Measurements from ENCODE around the gene CDK3. TPM values are rescaled to one million over a fixed set of nuclear protein-coding genes. Genes with fewer than 3 reads are reported as not detected.

CDK3 gene
- total and polyA plus RNA-seq, 12 donors, result 0.52 to 11.3 (median 1.5) TPM

GRCh38 chr17:76053246-76054111 lies 52.8 kb downstream of the CDK3 start:
- Histone ChIP-seq H3K27me3 (no peaks in the 10 kb centered on the region), H3K4me1 (peaks cover 0 to 3% (median 0%) of the 10 kb centered on the region in 9 donors), H3K27ac (no peak overlapping the region), H3K36me3 (peaks cover 0 to 100% (median 73%) of the 10 kb centered on the region in 9 donors), H3K9me3 (no peaks in the 10 kb centered on the region), H3K4me3 (no peak overlapping the region)
- intact Hi-C loops (cut with DNase I), result loop anchor here in 1 of 10 donors (2.0 kb wide), 1 partner anchor 41 kb away; no protein-coding TSS in a partner anchor
- ATAC-seq, result no peak
- no peak for DNase-seq
- no peak for TF ChIP-seq CTCF (IDR thresholded peaks at IDR 0.05)
- 77 to 85% methylated on average over 17 of the region's 17 CpGs for WGBS, 2 donors

DNA sequence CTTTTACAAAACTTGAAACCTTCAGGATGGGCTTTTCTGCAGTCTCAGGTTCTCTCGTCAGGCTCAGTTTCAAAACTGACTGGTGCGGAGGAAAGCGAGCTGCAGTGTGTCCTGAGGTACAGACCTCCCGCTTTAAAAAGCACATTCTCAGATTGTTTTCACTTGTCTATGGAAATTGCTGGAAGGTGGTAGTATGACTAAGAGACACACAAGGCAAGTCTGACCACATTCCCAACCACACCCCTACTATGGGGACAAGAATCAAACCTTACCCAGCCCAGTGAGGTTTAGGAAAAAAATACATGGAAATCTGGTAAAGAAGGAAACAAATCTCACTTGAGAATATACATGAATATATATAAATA lies 53.4 kb downstream of the CDK3 start:
- Histone ChIP-seq H3K4me3 (no peak overlapping the region), H3K4me1 (peaks cover 0 to 3% (median 0%) of the 10 kb centered on the region in 9 donors), H3K27me3 (no peaks in the 10 kb centered on the region), H3K36me3 (peaks cover 3 to 100% (median 73%) of the 10 kb centered on the region in 9 donors), H3K27ac (no peak overlapping the region), H3K9me3 (no peaks in the 10 kb centered on the region)
- ATAC-seq, result no peak
- WGBS, 2 donors, result 96 to 98% methylated on average over 4 of the region's 4 CpGs
- intact Hi-C loops (cut with DNase I), result no loop called here
- no peak for DNase-seq
- no peak for TF ChIP-seq CTCF (IDR thresholded peaks at IDR 0.05)

Other genes starting within 250 kb of the CDK3 start
- gene GALK1, start 235.7 kb upstream of the CDK3 start, total RNA-seq, result 10 to 100 TPM in 6 of 10 donors, 1 to 10 TPM in 4; 5.2 to 26.4 (median 11.3) TPM
- gene GALK1, start 235.7 kb upstream of the CDK3 start, polyA plus RNA-seq, result 10 to 100 TPM; 29.2 to 44.6 TPM
- gene UNK, start 216.0 kb upstream of the CDK3 start, total RNA-seq, result 10 to 100 TPM; 11.6 to 19.1 (median 14.7) TPM
- 10 to 100 TPM; 12.9 to 21.3 TPM for gene UNK, start 216.0 kb upstream of the CDK3 start, polyA plus RNA-seq
- gene UNC13D, start 156.5 kb upstream of the CDK3 start, total RNA-seq, result 10 to 100 TPM in 3 of 10 donors, 1 to 10 TPM in 7; 5.5 to 20.7 (median 8.5) TPM
- 10 to 100 TPM in 1 of 2 donors, 1 to 10 TPM in 1; 3.0 to 12.6 TPM for gene UNC13D, start 156.5 kb upstream of the CDK3 start, polyA plus RNA-seq
- gene WBP2, start 145.5 kb upstream of the CDK3 start, total RNA-seq, result 100 to 1,000 TPM; 130 to 210 (median 173) TPM
- gene WBP2, start 145.5 kb upstream of the CDK3 start, polyA plus RNA-seq, result 100 to 1,000 TPM; 155 to 205 TPM
- gene TRIM47, start 122.3 kb upstream of the CDK3 start, total RNA-seq, result 10 to 100 TPM in 9 of 10 donors, 1 to 10 TPM in 1; 9.3 to 53.1 (median 21.5) TPM
- gene TRIM47, start 122.3 kb upstream of the CDK3 start, polyA plus RNA-seq, result 10 to 100 TPM; 22.4 to 48.7 TPM
- 10 to 100 TPM in 1 of 10 donors, 1 to 10 TPM in 9; 5.1 to 12.7 (median 8.9) TPM for gene TRIM65, start 103.9 kb upstream of the CDK3 start, total RNA-seq
- 10 to 100 TPM in 1 of 2 donors, 1 to 10 TPM in 1; 5.6 to 16.7 TPM for gene TRIM65, start 103.9 kb upstream of the CDK3 start, polyA plus RNA-seq
- gene MRPL38, start 96.0 kb upstream of the CDK3 start, total RNA-seq, result 100 to 1,000 TPM in 4 of 10 donors, 10 to 100 TPM in 6; 89.6 to 144 (median 96.5) TPM
- gene MRPL38, start 96.0 kb upstream of the CDK3 start, polyA plus RNA-seq, result 100 to 1,000 TPM in 1 of 2 donors, 10 to 100 TPM in 1; 86.0 to 160 TPM
- gene FBF1, start 59.8 kb upstream of the CDK3 start, total RNA-seq, result 1 to 10 TPM; 2.1 to 6.3 (median 2.8) TPM
- 1 to 10 TPM; 1.6 to 8.3 TPM for gene FBF1, start 59.8 kb upstream of the CDK3 start, polyA plus RNA-seq
- 100 to 1,000 TPM in 1 of 10 donors, 10 to 100 TPM in 9; 76.0 to 105 (median 94.0) TPM for gene ACOX1, start 21.7 kb upstream of the CDK3 start, total RNA-seq
- gene ACOX1, start 21.7 kb upstream of the CDK3 start, polyA plus RNA-seq, result 10 to 100 TPM; 11.1 to 45.8 TPM
- 10 to 100 TPM in 3 of 10 donors, 1 to 10 TPM in 7; 4.4 to 13.3 (median 9.0) TPM for gene TEN1, start 21.6 kb upstream of the CDK3 start, total RNA-seq
- gene TEN1, start 21.6 kb upstream of the CDK3 start, polyA plus RNA-seq, result 10 to 100 TPM; 19.5 to 20.1 TPM
- gene EVPL, start 26.5 kb downstream of the CDK3 start, total RNA-seq, result under 1 TPM in 4 of 10 donors, not detected in 6; 0.04 to 0.31 (median 0.05) TPM
- gene EVPL, start 26.5 kb downstream of the CDK3 start, polyA plus RNA-seq, result under 1 TPM; 0.04 to 0.07 TPM
- 10 to 100 TPM; 53.6 to 69.7 (median 63.1) TPM for gene SRP68, start 71.7 kb downstream of the CDK3 start, total RNA-seq
- 10 to 100 TPM; 26.2 to 62.1 TPM for gene SRP68, start 71.7 kb downstream of the CDK3 start, polyA plus RNA-seq
- gene GALR2, start 73.9 kb downstream of the CDK3 start, total RNA-seq, result not detected
- gene GALR2, start 73.9 kb downstream of the CDK3 start, polyA plus RNA-seq, result under 1 TPM in 1 of 2 donors, not detected in 1; 0.10 TPM
- gene ZACN, start 78.3 kb downstream of the CDK3 start, total RNA-seq, result not detected
- 1 to 10 TPM; 1.1 to 1.6 TPM for gene ZACN, start 78.3 kb downstream of the CDK3 start, polyA plus RNA-seq
- gene EXOC7, start 102.9 kb downstream of the CDK3 start, total RNA-seq, result 10 to 100 TPM; 66.4 to 97.5 (median 87.9) TPM
- gene EXOC7, start 102.9 kb downstream of the CDK3 start, polyA plus RNA-seq, result 10 to 100 TPM; 37.9 to 55.6 TPM
- gene FOXJ1, start 140.4 kb downstream of the CDK3 start, total RNA-seq, result not detected
- under 1 TPM in 1 of 2 donors, not detected in 1; 0.03 TPM for gene FOXJ1, start 140.4 kb downstream of the CDK3 start, polyA plus RNA-seq
- 10 to 100 TPM in 2 of 10 donors, 1 to 10 TPM in 8; 1.3 to 18.8 (median 3.4) TPM for gene RNF157, start 239.6 kb downstream of the CDK3 start, total RNA-seq
- gene RNF157, start 239.6 kb downstream of the CDK3 start, polyA plus RNA-seq, result 1 to 10 TPM; 2.2 to 6.9 TPM

All from heart right ventricle (tissue), 16 donors.